ENCODE data around the gene MAPKAPK5.
A peak's percentile ranks its signal among the peaks of the same experiment; 100 is the strongest.
"Not testable (repeated sequence)": the region's sequence is repeated elsewhere in the genome, so short reads cannot be mapped to it uniquely, and the experiment has no call there.

MAPKAPK5 gene

GRCh38 chr12:111822886-111823285 lies 19.1 kb upstream of the MAPKAPK5 start:
- no peak for TF ChIP-seq CTCF (IDR thresholded peaks at IDR 0.05; ENCODE audit: low read depth, low read length)
- H3K4me3 ChIP-seq (ENCODE audit: low read depth, low read length): no peak overlapping the region

- TF ChIP-seq CTCF (IDR thresholded peaks at IDR 0.05; ENCODE audit: low read depth, low read length): no peak
- no peak overlapping the region for H3K4me3 ChIP-seq (ENCODE audit: low read depth, low read length)
These were observed 18.1 kb upstream of the MAPKAPK5 start for GRCh38 chr12:111823891-111824290.

- peak; percentile 4; the same call in 1 of the 2 replicates for TF ChIP-seq CTCF (IDR thresholded peaks at IDR 0.05; ENCODE audit: low read depth, low read length)
- not testable (repeated sequence) for H3K4me3 ChIP-seq (ENCODE audit: low read depth, low read length)
These were observed 17.7 kb upstream of the MAPKAPK5 start for GRCh38 chr12:111824312-111824711.

- TF ChIP-seq CTCF (IDR thresholded peaks at IDR 0.05; ENCODE audit: low read depth, low read length): no peak
- no peak overlapping the region for H3K4me3 ChIP-seq (ENCODE audit: low read depth, low read length)
These were observed 16.5 kb upstream of the MAPKAPK5 start for GRCh38 chr12:111825509-111825908.

GRCh38 chr12:111826316-111826715 lies 15.7 kb upstream of the MAPKAPK5 start:
- no peak overlapping the region for H3K4me3 ChIP-seq (ENCODE audit: low read depth, low read length)
- no peak for TF ChIP-seq CTCF (IDR thresholded peaks at IDR 0.05; ENCODE audit: low read depth, low read length)

- TF ChIP-seq CTCF (IDR thresholded peaks at IDR 0.05; ENCODE audit: low read depth, low read length): no peak
- H3K4me3 ChIP-seq (ENCODE audit: low read depth, low read length): no peak overlapping the region
These were observed 15.0 kb upstream of the MAPKAPK5 start for GRCh38 chr12:111826992-111827391.

- no peak overlapping the region for H3K4me3 ChIP-seq (ENCODE audit: low read depth, low read length)
- TF ChIP-seq CTCF (IDR thresholded peaks at IDR 0.05; ENCODE audit: low read depth, low read length): no peak
These were observed 14.1 kb upstream of the MAPKAPK5 start for GRCh38 chr12:111827907-111828306.

All from WI38 (cell line).